Trophoblast cell (in vitro differentiated cells and primary cell): ENCODE data around the gene NOD1.

Experiments used
- DNase-seq, 2 donors: peaks; one replicate each; pipeline ENCODE4 v3.0.0-alpha.2; 2016
- H2AFZ ChIP-seq: 2 replicates; pipeline ENCODE4 v1.6.1; 2013; ENCODE audit warnings: low read length, moderate library complexity, mild to moderate bottlenecking; ENCODE audit not compliant: insufficient read depth, poor library complexity
- H2AK5ac ChIP-seq: 2 replicates; pipeline ENCODE4 v1.6.1; 2013; ENCODE audit warnings: mild to moderate bottlenecking, low read length
- H2BK120ac ChIP-seq: 2 replicates; pipeline ENCODE4 v1.6.1; 2013; ENCODE audit warnings: low read length, mild to moderate bottlenecking, moderate library complexity; ENCODE audit not compliant: insufficient read depth, poor library complexity
- H2BK12ac ChIP-seq: 2 replicates; pipeline ENCODE4 v1.6.1; 2013; ENCODE audit warnings: mild to moderate bottlenecking, low read length, moderate library complexity
- H2BK5ac ChIP-seq: 2 replicates; pipeline ENCODE4 v1.6.1; 2013; ENCODE audit warnings: low read length, low read depth, moderate library complexity, mild to moderate bottlenecking; ENCODE audit not compliant: poor library complexity
- H3K14ac ChIP-seq: 2 replicates; pipeline ENCODE4 v1.6.1; 2013; ENCODE audit warnings: mild to moderate bottlenecking, low read length
- H3K18ac ChIP-seq: 2 replicates; pipeline ENCODE4 v1.6.1; 2013; ENCODE audit warnings: mild to moderate bottlenecking, low read length
- H3K23ac ChIP-seq: 2 replicates; pipeline ENCODE4 v1.6.1; 2013; ENCODE audit warnings: low read length
- H3K27ac ChIP-seq: 2 replicates; pipeline ENCODE4 v1.5.1; 2013; ENCODE audit warnings: low read depth, mild to moderate bottlenecking, inconsistent platforms, low read length, moderate library complexity
- H3K27me3 ChIP-seq: 2 replicates; pipeline ENCODE4 v1.6.1; 2013; ENCODE audit warnings: inconsistent platforms, mild to moderate bottlenecking, low read length, moderate library complexity; ENCODE audit not compliant: insufficient read depth
- H3K36me3 ChIP-seq, 2 experiments: 1 replicate in 1 of 2; 2 replicates in 1 of 2; pipeline ENCODE4 v1.6.1; 2013; ENCODE audit warnings: low read length in 2 of 2, mild to moderate bottlenecking in 2 of 2, moderate library complexity in 1 of 2; ENCODE audit not compliant: insufficient read depth in 2 of 2, control insufficient read depth in 1 of 2
- H3K4ac ChIP-seq: 2 replicates; pipeline ENCODE4 v1.6.1; 2013; ENCODE audit warnings: low read depth, mild to moderate bottlenecking, low read length, moderate library complexity
- H3K4me1 ChIP-seq, 2 experiments: 1 replicate in 1 of 2; 2 replicates in 1 of 2; pipeline ENCODE4 v1.6.1; 2013; ENCODE audit warnings: low read length in 2 of 2, mild to moderate bottlenecking in 2 of 2, moderate library complexity in 1 of 2; ENCODE audit not compliant: insufficient read depth in 2 of 2, control insufficient read depth in 1 of 2
- H3K4me2 ChIP-seq: 2 replicates; pipeline ENCODE4 v1.6.1; 2013; ENCODE audit warnings: inconsistent platforms, mild to moderate bottlenecking, low read length, moderate library complexity
- H3K4me3 ChIP-seq: 2 replicates; pipeline ENCODE4 v1.5.1; 2013; ENCODE audit warnings: mild to moderate bottlenecking, low read depth, low read length, inconsistent platforms
- H3K79me1 ChIP-seq: one replicate; pipeline ENCODE4 v1.6.1; 2013; ENCODE audit warnings: low read length
- H3K79me2 ChIP-seq: 2 replicates; pipeline ENCODE4 v1.6.1; 2013; ENCODE audit warnings: low read length, mild to moderate bottlenecking; ENCODE audit not compliant: control insufficient read depth, insufficient read depth, poor library complexity
- H3K9ac ChIP-seq: 2 replicates; pipeline ENCODE4 v1.6.1; 2013; ENCODE audit warnings: mild to moderate bottlenecking, low read length
- H3K9me3 ChIP-seq: 2 replicates; pipeline ENCODE4 v1.6.1; 2013; ENCODE audit warnings: low read depth, mild to moderate bottlenecking, control low read depth, inconsistent platforms, low read length; ENCODE audit not compliant: insufficient read depth
- H4K12ac ChIP-seq: 2 replicates; pipeline ENCODE4 v1.6.1; 2013; ENCODE audit warnings: low read depth, mild to moderate bottlenecking, low read length, moderate library complexity
- H4K8ac ChIP-seq: 2 replicates; pipeline ENCODE4 v1.6.1; 2013; ENCODE audit warnings: low read depth, mild to moderate bottlenecking, low read length, moderate library complexity
- H4K91ac ChIP-seq: one replicate; pipeline ENCODE4 v1.6.1; 2013; ENCODE audit warnings: low read depth, mild to moderate bottlenecking, low read length, moderate library complexity
- WGBS: extraction: QIAGEN DNeasy Blood & Tissue Kit; methylation state at CpG from one replicate; pipeline ENCODE4 v1.1.7; 2013; ENCODE audit warnings: missing lambda C conversion rate; ENCODE audit not compliant: insufficient read length, insufficient coverage; ENCODE audit errors: extremely low coverage; 5-methylcytosine and 5-hydroxymethylcytosine counted together

Gene NOD1

DNA sequence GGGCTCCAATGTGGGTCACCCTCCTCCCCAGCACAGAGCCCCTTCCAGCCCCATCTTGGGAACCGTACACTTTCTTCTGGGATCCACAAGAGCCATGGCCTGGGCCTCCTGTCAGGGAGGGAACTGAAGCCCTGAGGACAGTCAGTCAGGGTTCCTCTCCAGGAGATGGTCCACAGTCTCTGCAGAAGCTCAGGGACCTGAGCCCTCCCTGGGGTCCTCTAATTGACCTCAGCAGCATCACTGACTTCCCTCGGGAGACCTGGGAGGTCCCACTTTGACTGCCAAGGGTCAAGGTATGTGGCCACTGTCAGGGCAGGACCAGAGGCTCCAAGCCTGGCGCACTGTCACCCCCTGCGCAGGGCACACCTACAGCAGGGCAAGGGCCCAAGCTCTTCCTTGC is 32.3 kb downstream of the NOD1 start:
- Histone ChIP-seq H3K36me3 (peaks cover 14% of the 10 kb centered on the region in 2 experiments), H2AK5ac (no peak overlapping the region)

GRCh38 chr7:30445770-30446169 is 32.8 kb downstream of the NOD1 start:
- no peak overlapping the region for H2BK12ac ChIP-seq
- no peak overlapping the region for H3K14ac ChIP-seq
- peaks cover 3% of the 10 kb centered on the region for H3K9me3 ChIP-seq
- H2BK5ac ChIP-seq, result no peak overlapping the region
- no peak overlapping the region for H3K27ac ChIP-seq
- H3K23ac ChIP-seq, result no peak overlapping the region
- H3K4me2 ChIP-seq, result no peak overlapping the region
- H4K12ac ChIP-seq, result no peak overlapping the region
- no peak overlapping the region for H2AK5ac ChIP-seq
- H3K18ac ChIP-seq, result no peak overlapping the region
- WGBS, result no CpG with 5 or more reads among the region's 7 CpGs
- no peaks in the 10 kb centered on the region for H3K79me1 ChIP-seq
- no peak overlapping the region for H2BK120ac ChIP-seq
- no peak overlapping the region for H3K4ac ChIP-seq
- no peaks in the 10 kb centered on the region for H3K79me2 ChIP-seq
- H4K8ac ChIP-seq, result no peak overlapping the region
- H3K36me3 ChIP-seq, result peaks cover 9% of the 10 kb centered on the region in 2 experiments
- H3K27me3 ChIP-seq, result no peaks in the 10 kb centered on the region
- peak; percentile 32 to 42 for DNase-seq
- no peak overlapping the region for H3K4me3 ChIP-seq
- no peak overlapping the region for H3K9ac ChIP-seq
- no peak overlapping the region for H4K91ac ChIP-seq
- no peaks in the 10 kb centered on the region for H3K4me1 ChIP-seq
- no peak overlapping the region for H2AFZ ChIP-seq

More for the DNA sequence above, 32.3 kb downstream of the NOD1 start:
- Histone ChIP-seq H3K9ac (no peak overlapping the region), H2BK5ac (no peak overlapping the region), H3K79me1 (no peaks in the 10 kb centered on the region), H3K14ac (no peak overlapping the region), H3K27me3 (no peaks in the 10 kb centered on the region), H3K9me3 (peaks cover 3% of the 10 kb centered on the region), H4K12ac (no peak overlapping the region), H3K4ac (no peak overlapping the region), H2BK12ac (no peak overlapping the region), H3K79me2 (no peaks in the 10 kb centered on the region), H3K27ac (no peak overlapping the region), H3K4me3 (no peak overlapping the region), H3K4me1 (no peaks in the 10 kb centered on the region), H4K91ac (no peak overlapping the region), H3K23ac (no peak overlapping the region), H3K18ac (no peak overlapping the region), H3K4me2 (no peak overlapping the region), H2BK120ac (no peak overlapping the region), H2AFZ (no peak overlapping the region), H4K8ac (no peak overlapping the region)
- no peak for DNase-seq
- WGBS, result no CpG with 5 or more reads among the region's 4 CpGs

DNA sequence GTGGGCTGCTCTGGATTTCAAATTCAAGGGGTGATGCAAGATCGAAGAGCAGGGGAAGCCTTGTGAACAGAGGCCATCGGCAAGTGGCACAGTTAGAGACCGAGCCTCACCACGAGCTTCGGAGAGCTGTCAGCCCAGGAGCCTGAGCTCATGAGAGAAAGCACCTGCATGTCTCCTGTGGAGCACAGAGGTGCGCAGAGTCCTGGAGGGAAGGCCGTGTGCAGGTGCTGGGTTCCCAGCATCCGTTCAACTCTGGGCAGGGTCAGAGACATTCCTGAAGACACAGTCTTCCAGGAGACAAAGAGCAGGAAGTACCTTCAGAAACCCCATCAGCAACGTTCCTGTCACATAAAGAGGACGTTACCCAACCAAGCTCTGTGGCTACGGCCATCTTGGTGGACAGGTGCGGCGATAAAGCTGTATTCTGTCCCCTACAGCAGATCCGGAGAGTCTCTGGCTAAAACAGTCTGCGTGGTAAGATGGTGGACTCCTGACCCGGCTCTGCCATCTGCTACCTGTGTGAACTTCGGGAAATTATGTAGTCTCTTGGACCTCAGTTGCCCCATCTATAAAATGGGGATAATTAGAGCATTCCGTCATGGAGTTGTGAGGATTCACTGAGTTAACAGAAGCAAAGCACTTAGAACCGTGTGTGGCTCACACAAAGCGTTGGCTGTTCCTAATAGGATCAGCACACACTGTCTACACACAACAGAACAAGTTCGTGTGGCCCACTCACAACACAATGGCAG is 40.6 kb downstream of the NOD1 start:
- Histone ChIP-seq H3K4me3 (no peak overlapping the region), H3K27me3 (no peaks in the 10 kb centered on the region), H3K79me1 (no peaks in the 10 kb centered on the region), H3K14ac (no peak overlapping the region), H3K36me3 (peaks cover 15 to 24% of the 10 kb centered on the region in 2 experiments), H3K9me3 (no peaks in the 10 kb centered on the region), H2AK5ac (no peak overlapping the region), H3K4me2 (no peak overlapping the region), H3K4ac (no peak overlapping the region), H3K4me1 (no peaks in the 10 kb centered on the region), H3K23ac (no peak overlapping the region), H4K91ac (no peak overlapping the region), H2BK12ac (no peak overlapping the region), H3K18ac (no peak overlapping the region), H2BK120ac (no peak overlapping the region), H2BK5ac (no peak overlapping the region), H4K12ac (no peak overlapping the region), H2AFZ (no peak overlapping the region), H4K8ac (no peak overlapping the region), H3K27ac (no peak overlapping the region), H3K9ac (no peak overlapping the region), H3K79me2 (no peaks in the 10 kb centered on the region)
- no CpG with 5 or more reads among the region's 21 CpGs for WGBS
- no peak for DNase-seq

DNA sequence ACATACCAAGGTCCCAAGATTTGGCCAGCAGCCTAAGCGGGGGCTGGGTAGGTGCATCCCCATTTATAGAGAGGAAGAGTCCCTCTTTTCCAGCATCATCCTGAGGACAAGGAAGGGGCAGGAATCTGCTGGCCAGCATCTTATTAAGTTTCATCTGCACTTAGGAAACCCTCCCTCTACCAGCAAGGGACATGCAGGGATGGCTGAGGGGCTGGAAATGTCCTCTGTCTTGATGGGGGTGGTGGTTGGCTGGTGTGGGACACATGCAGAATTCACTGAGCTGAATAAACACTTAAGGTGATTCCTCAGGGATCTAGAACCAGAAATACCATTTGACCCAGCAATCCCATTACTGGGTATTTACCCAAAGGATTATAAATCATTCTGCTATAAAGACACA is 42.1 kb downstream of the NOD1 start:
- no peaks in the 10 kb centered on the region for H3K79me1 ChIP-seq
- H2AFZ ChIP-seq, result no peak overlapping the region
- no peak overlapping the region for H3K18ac ChIP-seq
- no peak overlapping the region for H3K14ac ChIP-seq
- no peak overlapping the region for H3K27ac ChIP-seq
- no peak overlapping the region for H4K8ac ChIP-seq
- H2AK5ac ChIP-seq, result no peak overlapping the region
- H2BK5ac ChIP-seq, result no peak overlapping the region
- no peaks in the 10 kb centered on the region for H3K9me3 ChIP-seq
- H3K23ac ChIP-seq, result no peak overlapping the region
- peaks cover 15 to 24% of the 10 kb centered on the region in 2 experiments for H3K36me3 ChIP-seq
- H3K79me2 ChIP-seq, result no peaks in the 10 kb centered on the region
- H3K9ac ChIP-seq, result peak overlapping the region; percentile 47
- H3K4me1 ChIP-seq, result no peaks in the 10 kb centered on the region
- no peak overlapping the region for H3K4ac ChIP-seq
- no CpG with 5 or more reads among the region's 1 CpG for WGBS
- no peak overlapping the region for H2BK120ac ChIP-seq
- H3K4me2 ChIP-seq, result no peak overlapping the region
- H4K12ac ChIP-seq, result no peak overlapping the region
- H3K4me3 ChIP-seq, result no peak overlapping the region
- H2BK12ac ChIP-seq, result no peak overlapping the region
- no peak overlapping the region for H4K91ac ChIP-seq
- no peaks in the 10 kb centered on the region for H3K27me3 ChIP-seq
- no peak for DNase-seq
